ENCODE measurements around the gene ZNF280C. TPM values are rescaled to one million over a fixed set of nuclear protein-coding genes. Genes with fewer than 3 reads are reported as not detected.
"Not testable (repeated sequence)": the region's sequence is repeated elsewhere in the genome, so short reads cannot be mapped to it uniquely, and the experiment has no call there.

The ZNF280C gene, protein sequence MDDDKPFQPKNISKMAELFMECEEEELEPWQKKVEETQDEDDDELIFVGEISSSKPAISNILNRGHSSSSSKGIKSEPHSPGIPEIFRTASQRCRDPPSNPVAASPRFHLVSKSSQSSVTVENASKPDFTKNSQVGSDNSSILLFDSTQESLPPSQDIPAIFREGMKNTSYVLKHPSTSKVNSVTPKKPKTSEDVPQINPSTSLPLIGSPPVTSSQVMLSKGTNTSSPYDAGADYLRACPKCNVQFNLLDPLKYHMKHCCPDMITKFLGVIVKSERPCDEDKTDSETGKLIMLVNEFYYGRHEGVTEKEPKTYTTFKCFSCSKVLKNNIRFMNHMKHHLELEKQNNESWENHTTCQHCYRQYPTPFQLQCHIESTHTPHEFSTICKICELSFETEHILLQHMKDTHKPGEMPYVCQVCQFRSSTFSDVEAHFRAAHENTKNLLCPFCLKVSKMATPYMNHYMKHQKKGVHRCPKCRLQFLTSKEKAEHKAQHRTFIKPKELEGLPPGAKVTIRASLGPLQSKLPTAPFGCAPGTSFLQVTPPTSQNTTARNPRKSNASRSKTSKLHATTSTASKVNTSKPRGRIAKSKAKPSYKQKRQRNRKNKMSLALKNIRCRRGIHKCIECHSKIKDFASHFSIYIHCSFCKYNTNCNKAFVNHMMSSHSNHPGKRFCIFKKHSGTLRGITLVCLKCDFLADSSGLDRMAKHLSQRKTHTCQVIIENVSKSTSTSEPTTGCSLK
- 5.5 TPM for total RNA-seq

DNA sequence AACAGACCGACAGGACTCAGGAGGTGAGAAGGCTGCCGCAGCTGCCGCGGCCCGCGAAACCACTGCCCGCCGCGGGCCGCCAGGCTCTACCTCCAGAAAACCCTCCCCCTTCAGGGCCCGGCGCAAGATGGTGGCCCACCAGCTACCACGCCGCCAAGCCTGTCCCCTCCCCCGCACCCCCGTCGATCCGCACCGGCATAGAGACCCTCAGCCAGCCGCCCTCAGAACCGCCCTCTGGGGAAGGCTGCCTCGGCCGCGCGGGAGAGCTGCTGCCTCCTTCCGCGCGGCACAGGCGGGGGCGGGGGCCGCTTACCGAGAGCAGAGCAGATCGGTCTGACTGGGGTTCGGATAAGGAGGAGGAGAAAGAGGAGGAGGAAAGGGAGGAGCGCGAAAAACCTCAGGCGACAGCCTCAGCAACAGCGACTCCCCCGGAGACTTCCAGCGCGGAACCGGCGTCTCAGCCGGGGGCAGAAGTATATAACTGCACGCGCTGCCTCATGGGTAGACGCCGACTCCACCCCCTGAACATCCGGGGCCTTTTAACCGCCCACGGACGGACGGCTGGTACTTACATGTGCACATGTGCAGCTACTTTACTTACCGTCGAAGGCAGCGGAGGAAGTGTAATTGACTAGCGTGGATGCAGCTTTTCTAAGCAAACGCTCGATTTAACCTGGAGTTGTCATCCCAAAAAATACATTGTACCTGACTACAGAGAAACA lies at the start of gene ZNF280C:
TSS of gene ZNF280C (minus strand) at position 451 of the 722 bp plus-strand sequence. CDS start 8,450 bp downstream, outside the sequence.
- ATAC-seq, result peak; percentile 96
- intact Hi-C loops (cut with DNase I), result no loop called here
- peak; percentile 88 for DNase-seq (ENCODE audit: low spot score)

DNA sequence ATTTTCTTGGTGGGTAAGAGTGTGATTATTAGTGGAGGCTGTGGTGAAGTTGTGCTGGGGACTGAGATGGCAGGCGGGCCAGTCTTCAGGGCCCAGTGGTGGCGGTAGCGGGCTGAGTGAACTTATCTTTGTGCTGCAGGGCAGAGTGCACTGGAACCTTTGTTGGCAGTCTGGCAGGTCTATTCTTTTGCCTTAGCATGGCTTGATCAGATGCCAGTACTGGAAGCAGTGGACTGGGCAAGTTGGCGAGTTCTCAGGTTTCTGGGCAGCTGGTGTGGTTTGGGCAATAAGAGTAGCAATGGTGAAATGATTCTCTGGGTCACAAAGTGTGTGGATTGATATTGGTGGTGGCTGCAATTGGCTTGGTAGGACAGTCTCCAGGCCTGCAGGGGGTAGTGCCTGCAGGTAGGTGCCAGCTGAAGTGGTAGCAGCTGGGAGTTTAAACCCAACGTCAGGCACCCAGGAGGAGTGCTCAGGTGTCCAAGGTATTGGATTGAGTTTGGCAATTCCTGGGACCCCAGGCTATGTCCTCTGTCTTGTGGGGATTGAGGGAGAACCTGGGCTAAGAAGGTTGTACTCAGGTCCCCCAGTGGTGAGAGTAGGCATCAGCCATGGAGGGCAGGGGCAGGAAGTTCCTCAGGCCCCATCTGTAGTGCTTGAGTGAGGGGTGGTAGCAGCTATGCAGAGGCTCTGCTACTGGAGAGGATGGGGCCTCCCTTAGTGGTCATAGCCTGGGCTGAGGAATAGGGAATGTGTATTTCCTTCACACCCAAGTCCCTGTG lies 36.1 kb upstream of the ZNF280C start:
- intact Hi-C loops (cut with DNase I), result no loop called here
- no peak for DNase-seq (ENCODE audit: low spot score)
- no peak for ATAC-seq

DNA sequence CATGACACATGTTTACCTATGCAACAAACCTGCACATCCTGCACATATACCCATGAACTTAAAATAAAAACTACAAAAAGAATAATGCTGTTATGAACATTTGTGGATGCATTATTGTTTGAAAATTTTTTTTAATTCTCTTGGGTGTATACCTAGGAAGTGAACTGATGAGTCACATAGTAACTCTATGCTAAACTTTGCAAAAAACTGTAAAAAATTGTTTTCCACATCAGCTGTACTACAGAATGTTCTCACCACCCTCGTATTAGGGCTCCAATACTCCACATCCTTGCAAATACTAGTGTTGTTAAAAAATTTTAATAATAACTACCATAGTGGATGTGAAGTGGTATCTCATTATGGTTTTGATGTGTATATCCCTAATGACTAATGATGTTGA lies 33.3 kb upstream of the ZNF280C start:
- intact Hi-C loops (cut with DNase I), result no loop called here
- ATAC-seq (no peak), DNase-seq (ENCODE audit: low spot score) (no peak)

DNA sequence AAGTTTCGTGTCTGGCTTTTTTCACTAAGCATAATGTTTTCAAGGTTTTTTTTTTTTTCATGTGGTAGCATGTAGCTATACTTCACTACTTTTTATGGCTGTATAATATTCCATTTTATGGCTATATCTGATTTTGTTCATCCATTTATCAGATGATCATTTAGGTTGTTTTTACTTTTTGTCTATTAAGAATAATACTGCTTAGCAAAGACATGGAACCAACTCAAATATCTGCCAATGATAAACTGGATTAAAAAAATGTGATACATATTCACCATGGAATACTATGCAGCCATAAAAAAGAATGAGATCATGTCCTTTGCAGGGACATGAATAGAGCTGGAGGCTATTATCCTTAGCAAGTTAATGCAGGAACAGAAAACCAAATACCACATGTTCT lies 32.7 kb upstream of the ZNF280C start:
- ATAC-seq (no peak), DNase-seq (ENCODE audit: low spot score) (no peak)
- intact Hi-C loops (cut with DNase I), result no loop called here

DNA sequence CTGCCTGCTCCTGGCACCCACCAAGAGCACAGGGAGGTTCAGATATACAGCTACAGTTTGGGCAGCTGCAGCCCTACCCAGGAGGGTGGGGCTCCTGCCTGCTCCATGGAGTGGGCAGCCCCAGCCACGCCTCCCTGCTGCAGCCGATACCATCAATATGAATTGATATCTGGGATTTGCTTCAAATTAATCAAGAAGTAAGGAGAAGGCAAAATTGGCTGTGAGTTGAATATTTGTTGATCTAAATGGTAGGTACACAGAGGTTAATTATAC lies 31.2 kb upstream of the ZNF280C start:
- ATAC-seq (no peak), DNase-seq (ENCODE audit: low spot score) (no peak)
- intact Hi-C loops (cut with DNase I), result no loop called here

DNA sequence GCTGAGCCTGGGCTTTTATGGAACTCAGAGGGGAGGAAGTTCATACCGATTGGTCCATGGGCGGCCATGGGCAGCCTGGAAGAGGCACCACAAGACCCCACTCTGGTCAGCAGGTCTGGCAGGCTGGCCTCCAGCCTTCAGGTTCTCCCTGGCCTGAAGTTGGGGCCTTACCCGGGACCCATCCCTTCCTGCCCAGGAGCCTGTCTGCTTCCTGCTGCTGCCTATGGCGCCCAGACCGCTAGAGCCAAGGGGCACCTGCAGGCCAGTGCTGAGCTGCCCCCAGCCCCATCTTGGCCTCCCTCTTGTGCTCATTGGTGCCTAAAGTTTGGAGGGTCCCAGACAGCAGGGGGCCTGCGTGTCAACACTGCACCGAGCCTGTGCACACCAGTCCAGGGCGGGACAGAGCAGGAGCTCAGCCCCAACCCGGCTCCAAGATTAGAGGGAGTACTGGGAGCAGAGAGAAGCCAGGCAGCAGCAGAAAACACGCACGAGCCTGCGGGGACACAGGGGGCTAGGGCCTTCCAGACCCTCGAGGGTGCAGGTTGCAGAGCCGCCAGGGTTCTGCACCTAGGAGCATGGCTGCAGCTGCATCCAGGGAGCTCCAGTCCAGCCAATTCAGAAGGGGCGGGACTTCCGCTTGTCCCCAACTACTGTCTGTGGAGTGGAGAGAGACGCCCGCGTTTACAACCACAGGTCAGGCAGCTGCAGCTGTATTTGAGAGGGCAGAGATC lies 30.7 kb upstream of the ZNF280C start:
- DNase-seq (ENCODE audit: low spot score), result no peak
- intact Hi-C loops (cut with DNase I), result no loop called here
- no peak for ATAC-seq

DNA sequence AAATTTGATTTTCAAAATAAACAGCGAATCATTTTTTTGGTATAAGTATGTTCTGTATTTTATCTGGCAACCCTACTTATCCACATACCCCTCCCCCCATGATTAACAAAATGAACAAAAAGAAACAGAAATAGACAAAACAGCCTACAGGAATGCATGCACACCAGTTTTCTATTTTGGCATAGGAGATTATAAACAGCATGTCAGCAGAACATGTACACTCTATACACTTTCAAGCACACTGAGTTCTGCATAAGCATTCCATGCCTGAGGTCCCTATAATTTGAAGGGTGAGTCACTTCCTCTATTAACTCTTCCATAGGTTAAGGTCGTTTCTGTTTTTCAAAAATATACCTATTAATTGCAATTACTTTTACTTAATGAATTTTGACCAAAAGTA lies 28.0 kb upstream of the ZNF280C start:
- ATAC-seq (no peak), DNase-seq (ENCODE audit: low spot score) (no peak)
- intact Hi-C loops (cut with DNase I), result no loop called here

DNA sequence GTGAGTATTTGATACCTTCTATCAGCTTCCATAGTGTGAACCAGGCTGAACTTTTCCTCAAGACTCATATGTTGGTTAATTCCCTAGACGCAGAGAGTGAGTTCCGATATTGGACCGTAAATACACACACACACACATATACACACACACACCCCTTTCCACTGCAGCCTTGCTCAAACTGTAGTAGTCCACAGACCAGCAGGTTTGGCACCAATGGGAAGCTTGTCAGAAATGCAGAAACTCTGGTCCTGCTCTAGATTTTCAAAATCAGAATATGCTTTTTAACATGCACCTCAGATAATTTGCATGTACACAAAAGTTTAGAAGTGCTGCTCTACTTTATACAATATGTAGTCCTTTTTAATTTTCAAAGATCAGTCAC lies 27.6 kb upstream of the ZNF280C start:
- DNase-seq (ENCODE audit: low spot score) (no peak), ATAC-seq (no peak)
- intact Hi-C loops (cut with DNase I), result no loop called here

DNA sequence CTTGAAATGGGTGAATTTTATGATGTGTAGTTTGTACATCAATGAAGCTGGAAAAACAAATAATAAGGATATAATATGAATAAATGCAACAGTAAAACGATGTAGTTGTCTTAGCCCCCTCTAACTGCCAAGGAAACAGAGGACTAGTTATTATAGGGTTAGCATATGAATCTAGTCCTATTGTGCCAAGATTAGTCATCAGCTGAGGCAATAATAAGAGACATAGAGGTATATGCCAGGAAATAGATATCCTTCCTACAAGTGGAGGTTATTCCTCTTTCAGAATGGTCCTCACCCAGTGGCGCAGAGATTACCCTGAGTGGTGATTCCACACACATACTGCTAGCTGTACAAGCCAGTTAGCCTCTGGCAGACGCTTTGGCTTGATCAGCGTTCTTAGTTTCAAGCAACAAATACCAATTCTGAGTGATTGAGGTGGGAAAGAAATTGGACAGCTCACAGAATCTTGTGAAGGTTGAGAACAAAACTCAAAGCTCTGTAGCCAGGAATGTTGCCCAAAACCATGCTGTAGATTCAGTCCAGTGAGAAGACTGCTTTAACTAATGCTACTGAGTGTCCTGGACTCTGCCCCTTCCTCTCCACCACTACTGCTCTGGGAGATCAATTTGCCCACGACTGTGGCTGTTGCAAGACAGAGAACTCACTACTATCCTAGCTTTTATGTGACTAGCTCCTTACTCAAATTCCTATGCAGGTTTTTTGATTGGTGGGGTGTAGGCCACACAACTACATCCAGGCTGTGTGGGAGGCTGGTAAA lies 27.0 kb upstream of the ZNF280C start:
- ATAC-seq, result no peak
- intact Hi-C loops (cut with DNase I), result no loop called here
- DNase-seq (ENCODE audit: low spot score), result no peak

DNA sequence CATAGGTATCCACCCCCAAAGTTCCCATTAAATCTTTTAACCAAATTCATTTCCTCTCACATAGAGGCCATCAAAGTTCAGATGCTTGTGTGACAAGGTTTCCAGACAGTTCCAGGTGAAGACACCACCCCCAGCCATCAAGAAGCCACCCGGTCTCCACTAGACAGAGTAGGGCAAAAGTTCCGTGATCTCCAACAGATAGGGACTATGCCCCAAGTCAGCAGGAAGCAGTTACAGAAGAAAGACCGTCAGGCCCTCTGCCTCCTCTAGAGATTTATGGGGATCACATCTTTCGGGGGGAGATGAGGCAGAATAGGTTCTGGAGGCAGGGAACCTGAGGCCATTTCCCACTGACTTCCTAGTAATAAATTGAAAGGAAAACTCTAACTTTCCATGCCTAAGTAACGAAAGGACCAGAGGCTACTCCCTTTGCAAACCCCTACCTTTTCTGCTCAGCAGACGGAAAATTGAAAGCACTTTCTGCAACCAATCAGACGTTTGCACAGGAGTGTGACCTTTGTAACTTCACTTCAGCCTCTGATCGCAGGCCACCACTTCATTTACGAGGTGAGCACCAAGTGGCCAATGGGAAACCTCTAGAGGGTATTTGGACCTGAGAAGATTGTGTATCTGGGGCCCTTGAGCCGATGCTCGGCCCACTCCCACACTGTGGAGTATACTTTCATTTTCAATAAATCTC lies 18.5 kb upstream of the ZNF280C start:
- intact Hi-C loops (cut with DNase I), result no loop called here

DNA sequence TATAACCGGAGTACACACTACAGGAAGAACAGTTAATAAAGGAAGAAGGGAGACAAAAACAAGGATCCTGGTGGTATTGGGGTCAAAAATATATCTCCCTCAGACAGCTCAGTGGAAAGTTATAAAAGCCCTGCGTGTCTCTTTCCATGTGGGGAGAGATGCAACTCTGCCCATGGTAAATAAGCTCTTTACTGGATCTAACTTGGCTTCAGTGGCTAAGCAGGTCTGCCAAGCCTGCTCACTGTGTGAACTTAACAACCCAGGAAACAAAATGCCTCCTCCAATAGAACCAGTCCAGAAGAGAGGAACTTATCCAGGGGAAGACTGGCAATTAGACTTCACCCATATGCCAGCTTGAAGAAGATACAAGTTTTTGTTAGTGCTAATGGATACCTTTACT lies 17.0 kb upstream of the ZNF280C start:
- intact Hi-C loops (cut with DNase I), result no loop called here
- DNase-seq (ENCODE audit: low spot score), result no peak
- no peak for ATAC-seq

More for the DNA sequence above, 18.5 kb upstream of the ZNF280C start:
- no peak for ATAC-seq
- no peak for DNase-seq (ENCODE audit: low spot score)

DNA sequence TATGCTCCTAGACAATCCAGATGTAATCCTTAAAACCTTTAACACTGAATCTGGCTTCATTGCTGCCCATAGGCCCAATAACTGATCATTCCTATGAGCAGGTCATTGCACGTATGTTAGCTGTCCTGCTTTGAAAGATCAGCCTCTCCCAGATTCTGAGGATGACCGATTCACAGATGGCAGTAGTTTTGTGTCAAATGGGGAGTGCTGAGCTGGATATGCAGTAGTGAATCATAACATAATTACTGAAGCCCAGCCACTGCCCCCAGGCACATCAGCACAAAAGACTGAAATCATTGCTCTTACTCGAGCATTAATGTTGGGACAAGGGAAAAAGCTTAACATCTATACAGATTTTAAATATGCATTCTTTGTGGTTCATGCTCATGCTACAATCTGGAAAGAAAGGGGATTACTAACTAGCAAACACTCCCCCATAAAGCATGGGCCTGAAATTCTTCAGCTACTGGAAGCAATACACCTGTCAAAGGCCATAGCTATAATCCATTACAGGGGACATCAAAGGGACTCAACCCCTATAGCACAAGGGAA lies 16.4 kb upstream of the ZNF280C start:
- ATAC-seq (no peak), DNase-seq (ENCODE audit: low spot score) (no peak)
- intact Hi-C loops (cut with DNase I), result no loop called here

DNA sequence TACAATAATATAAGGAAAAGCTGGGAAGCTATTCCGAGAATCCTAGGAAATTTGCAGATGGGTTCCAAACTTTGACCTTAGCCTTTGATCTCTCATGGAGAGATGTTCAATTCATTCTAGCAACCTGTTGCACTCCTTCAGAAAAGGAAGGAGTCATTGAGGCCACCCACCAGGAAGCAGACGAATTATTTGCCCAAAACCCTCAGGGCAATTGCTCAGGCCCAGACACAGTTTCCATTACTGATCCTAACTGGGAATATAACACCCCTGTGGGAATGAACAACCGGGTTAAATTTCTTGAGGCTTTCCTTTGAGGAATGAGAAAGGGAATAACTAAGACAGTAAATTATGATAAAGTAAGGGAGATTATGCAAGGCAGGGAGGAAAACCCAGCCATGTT lies 13.5 kb upstream of the ZNF280C start:
- ATAC-seq (no peak), DNase-seq (ENCODE audit: low spot score) (no peak)
- intact Hi-C loops (cut with DNase I), result no loop called here

DNA sequence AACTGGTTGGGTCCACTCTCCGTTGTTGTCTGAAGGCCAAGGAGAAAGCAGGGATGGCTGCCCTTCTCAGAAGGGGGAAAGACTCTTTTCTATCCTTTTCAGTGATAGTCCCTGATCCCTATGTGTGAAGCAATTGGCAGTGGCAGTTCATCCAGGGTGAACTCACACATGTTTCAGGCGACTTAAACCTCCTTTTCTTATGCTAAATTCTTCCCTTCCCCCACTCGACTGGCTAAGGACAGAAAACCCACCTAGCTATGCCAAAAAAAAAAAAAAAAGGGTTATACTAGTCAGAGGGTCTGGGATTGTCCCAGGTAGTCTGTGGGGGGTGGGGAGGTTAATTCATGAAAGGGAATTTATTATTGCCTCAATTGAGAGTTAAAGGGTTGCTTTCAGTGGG lies 12.2 kb upstream of the ZNF280C start:
- ATAC-seq (no peak), DNase-seq (ENCODE audit: low spot score) (no peak)
- intact Hi-C loops (cut with DNase I), result no loop called here

DNA sequence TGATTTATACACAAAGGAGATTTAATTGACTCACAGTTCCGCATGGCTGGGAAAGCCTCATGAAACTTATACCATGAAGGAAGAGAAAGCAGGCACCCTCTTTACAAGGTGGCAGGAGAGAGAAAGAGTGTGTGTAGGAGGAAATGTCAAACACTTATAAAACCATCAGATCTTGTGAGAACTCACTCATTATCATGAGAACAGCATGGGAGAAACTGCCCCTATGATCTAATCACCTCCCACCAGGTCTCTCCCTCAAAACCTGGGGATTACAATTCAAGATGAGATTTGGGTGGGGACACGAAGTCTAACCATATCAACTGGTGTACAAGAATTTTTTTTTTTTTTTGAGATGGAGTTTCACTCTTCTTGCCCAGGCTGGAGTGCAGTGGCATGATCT lies 3.6 kb upstream of the ZNF280C start:
- intact Hi-C loops (cut with DNase I); DNase-seq (ENCODE audit: low spot score); ATAC-seq: not testable (repeated sequence)

DNA sequence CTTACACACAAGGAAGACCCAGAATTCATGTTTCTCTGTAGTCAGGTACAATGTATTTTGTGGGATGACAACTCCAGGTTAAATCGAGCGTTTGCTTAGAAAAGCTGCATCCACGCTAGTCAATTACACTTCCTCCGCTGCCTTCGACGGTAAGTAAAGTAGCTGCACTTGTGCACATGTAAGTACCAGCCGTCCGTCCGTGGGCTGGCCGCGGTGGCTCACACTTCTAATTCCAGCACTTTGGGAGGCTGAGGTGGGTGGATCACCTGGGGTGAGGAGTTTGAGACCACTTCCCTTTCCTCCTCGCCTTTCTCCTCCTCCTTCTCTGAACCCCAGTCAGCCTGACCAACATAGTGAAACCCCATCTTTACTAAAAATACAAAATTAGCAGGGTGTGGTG lies 692 bp upstream of the ZNF280C start:
- ATAC-seq; DNase-seq (ENCODE audit: low spot score); intact Hi-C loops (cut with DNase I): not testable (repeated sequence)

DNA sequence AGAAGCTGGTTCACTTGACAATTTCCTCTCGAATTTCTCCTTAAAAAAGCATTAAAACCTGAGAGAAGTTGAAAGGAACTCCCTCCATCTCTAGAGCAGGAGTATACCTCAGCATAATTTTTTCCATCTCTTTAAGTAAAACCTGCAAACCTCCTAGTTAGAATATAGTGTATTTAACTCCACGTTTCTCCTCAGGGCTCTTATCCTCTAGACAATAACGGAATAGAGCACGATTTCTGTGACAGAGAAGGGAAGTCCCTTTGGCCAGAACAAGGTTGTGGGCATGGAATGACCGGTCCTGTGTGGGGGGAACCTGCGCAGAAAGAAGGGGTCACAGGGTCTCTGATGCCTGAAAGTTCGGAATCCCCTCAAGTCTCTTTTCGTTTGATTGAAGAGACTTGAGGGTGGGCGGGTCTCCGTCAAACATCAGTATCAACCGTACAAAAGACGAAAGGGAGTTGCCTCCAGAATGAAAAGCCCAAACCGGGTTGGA lies 697 bp downstream of the ZNF280C start:
- ATAC-seq (peak; percentile 24), DNase-seq (ENCODE audit: low spot score) (no peak)
- intact Hi-C loops (cut with DNase I), result no loop called here
